Osteocyte (in vitro differentiated cells): Measurements from ENCODE around the gene RPA1. TPM values are rescaled to one million over a fixed set of nuclear protein-coding genes. Genes with fewer than 3 reads are reported as not detected.

Source experiments
- DNase-seq: peaks from one replicate; pipeline ENCODE4 v3.0.0; 2021; ENCODE audit warnings: mixed read lengths; ENCODE audit not compliant: unreplicated experiment; ENCODE audit errors: extremely low spot score
- H3K27ac Mint-ChIP-seq: one replicate; pipeline ENCODE4 v1.8.0; 2021; ENCODE audit warnings: mild to moderate bottlenecking, mixed read lengths; ENCODE audit not compliant: unreplicated experiment
- H3K27me3 Mint-ChIP-seq: one replicate; pipeline ENCODE4 v1.8.0; 2021; ENCODE audit warnings: mixed read lengths; ENCODE audit not compliant: unreplicated experiment
- H3K36me3 Mint-ChIP-seq: one replicate; pipeline ENCODE4 v1.8.0; 2021; ENCODE audit warnings: mixed read lengths; ENCODE audit not compliant: unreplicated experiment
- H3K4me1 Mint-ChIP-seq: one replicate; pipeline ENCODE4 v1.8.0; 2021; ENCODE audit warnings: mixed read lengths; ENCODE audit not compliant: unreplicated experiment
- H3K4me3 Mint-ChIP-seq: one replicate; pipeline ENCODE4 v1.8.0; 2021; ENCODE audit warnings: mild to moderate bottlenecking, moderate library complexity, mixed read lengths; ENCODE audit not compliant: unreplicated experiment
- H3K9me3 Mint-ChIP-seq: one replicate; pipeline ENCODE4 v1.8.0; 2021; ENCODE audit warnings: mixed read lengths; ENCODE audit not compliant: unreplicated experiment
- total RNA-seq: library from RNA; stranded (reverse); gene quantifications from 2 replicates; pipeline ENCODE4 v1.2.1, GENCODE V29; 2021
- TF ChIP-seq, protein P1 (sequence below): fragments of 200-600 bp; sonication (generic); IDR thresholded peaks from 2 replicates; pipeline ENCODE4 v1.5.0; 2021; ENCODE audit warnings: antibody characterized with exemption, mild to moderate bottlenecking, moderate library complexity

The RPA1 gene
- total RNA-seq, 1 donor from 2014 or later: 75.3 TPM

DNA sequence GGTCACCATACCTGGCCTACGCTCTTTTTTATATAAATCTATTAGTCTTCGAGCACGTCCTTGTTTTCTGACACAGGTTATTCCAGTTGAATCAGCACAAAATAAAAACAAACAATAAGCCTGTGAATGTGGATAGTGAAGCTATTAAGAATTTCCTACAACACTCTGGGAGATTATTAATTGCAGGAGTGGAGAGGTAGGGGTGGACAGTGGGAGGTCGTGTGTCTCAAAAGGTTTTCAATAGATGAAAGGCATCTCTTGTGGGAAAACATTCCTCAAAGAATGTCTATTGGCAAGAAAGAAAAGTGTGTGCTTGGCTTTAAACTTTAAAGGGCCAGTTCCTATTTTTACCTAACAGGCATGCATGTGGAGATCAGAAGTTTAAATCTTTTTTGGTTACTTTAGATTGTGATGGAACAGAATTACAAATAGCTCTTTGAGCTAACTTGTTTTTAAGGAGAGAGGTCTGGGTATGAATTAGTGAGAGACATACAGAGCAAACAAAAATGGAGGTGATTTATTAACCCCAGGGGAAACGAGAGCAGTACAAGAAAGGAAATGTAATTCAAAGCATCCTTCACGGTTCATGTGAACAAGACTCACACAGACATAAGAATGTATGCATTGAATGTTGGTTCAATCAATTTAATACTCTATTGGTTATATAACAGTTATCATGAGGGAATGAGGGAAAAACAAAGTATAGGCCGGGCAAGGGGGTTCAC is 9.1 kb upstream of the RPA1 start:
- H3K4me1 Mint-ChIP-seq: no peaks in the 10 kb centered on the region
- TF ChIP-seq, protein P1, sequence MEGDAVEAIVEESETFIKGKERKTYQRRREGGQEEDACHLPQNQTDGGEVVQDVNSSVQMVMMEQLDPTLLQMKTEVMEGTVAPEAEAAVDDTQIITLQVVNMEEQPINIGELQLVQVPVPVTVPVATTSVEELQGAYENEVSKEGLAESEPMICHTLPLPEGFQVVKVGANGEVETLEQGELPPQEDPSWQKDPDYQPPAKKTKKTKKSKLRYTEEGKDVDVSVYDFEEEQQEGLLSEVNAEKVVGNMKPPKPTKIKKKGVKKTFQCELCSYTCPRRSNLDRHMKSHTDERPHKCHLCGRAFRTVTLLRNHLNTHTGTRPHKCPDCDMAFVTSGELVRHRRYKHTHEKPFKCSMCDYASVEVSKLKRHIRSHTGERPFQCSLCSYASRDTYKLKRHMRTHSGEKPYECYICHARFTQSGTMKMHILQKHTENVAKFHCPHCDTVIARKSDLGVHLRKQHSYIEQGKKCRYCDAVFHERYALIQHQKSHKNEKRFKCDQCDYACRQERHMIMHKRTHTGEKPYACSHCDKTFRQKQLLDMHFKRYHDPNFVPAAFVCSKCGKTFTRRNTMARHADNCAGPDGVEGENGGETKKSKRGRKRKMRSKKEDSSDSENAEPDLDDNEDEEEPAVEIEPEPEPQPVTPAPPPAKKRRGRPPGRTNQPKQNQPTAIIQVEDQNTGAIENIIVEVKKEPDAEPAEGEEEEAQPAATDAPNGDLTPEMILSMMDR: no peak
- no peaks in the 10 kb centered on the region for H3K9me3 Mint-ChIP-seq
- no peak overlapping the region for H3K4me3 Mint-ChIP-seq
- no peaks in the 10 kb centered on the region for H3K27me3 Mint-ChIP-seq
- H3K27ac Mint-ChIP-seq: no peak overlapping the region
- H3K36me3 Mint-ChIP-seq: peaks cover 12% of the 10 kb centered on the region
- DNase-seq: no peak

DNA sequence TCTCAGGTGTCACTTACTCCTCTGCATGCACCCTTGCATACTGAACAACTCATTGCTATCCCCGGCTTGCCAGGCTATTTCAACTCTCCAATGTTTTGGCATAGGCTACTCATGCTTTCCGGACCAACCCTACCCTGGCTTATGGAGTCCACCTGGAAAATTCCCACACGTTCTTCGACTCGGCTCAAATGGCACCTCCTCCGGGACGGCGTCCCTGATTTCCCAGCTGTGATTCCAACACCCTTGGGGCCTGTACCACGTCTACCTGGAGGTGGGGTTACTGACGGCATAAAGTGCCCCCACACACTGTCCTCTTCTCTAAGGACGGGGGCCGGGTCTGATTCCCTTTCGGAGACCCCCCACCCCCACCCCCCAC is 601 bp upstream of the RPA1 start:
- H3K9me3 Mint-ChIP-seq: no peaks in the 10 kb centered on the region
- TF ChIP-seq, protein P1: no peak
- H3K4me3 Mint-ChIP-seq: peak overlapping the region; percentile 91
- H3K4me1 Mint-ChIP-seq: peaks cover 27% of the 10 kb centered on the region
- peak overlapping the region; percentile 42 for H3K27ac Mint-ChIP-seq
- no peaks in the 10 kb centered on the region for H3K27me3 Mint-ChIP-seq
- peaks cover 11% of the 10 kb centered on the region for H3K36me3 Mint-ChIP-seq
- DNase-seq: no peak

DNA sequence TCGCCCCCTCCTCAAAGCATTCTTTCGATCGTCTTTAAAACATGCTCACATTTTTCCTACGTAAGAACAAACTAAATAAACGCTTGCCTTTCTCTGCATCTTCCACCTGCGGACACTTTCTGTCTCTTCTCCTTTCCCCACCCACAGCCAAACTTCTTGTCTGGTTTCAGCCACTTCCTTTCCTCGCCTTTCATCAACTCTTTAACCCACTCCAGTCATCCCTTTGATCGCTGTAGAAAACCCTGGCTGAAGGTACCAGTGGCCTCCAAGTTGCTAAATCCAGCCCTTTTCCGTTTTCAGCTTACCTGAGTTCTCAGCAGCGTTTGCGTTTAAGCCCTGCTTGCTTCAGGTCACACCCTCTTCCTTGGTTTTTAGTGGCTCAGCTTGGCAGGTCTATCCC is 483 bp downstream of the RPA1 start:
- no peaks in the 10 kb centered on the region for H3K27me3 Mint-ChIP-seq
- no peak for DNase-seq
- TF ChIP-seq, protein P1: no peak
- peaks cover 27% of the 10 kb centered on the region for H3K4me1 Mint-ChIP-seq
- H3K27ac Mint-ChIP-seq: peak overlapping the region; percentile 82
- H3K4me3 Mint-ChIP-seq: peak overlapping the region; percentile 91
- no peaks in the 10 kb centered on the region for H3K9me3 Mint-ChIP-seq
- H3K36me3 Mint-ChIP-seq: peaks cover 7% of the 10 kb centered on the region

DNA sequence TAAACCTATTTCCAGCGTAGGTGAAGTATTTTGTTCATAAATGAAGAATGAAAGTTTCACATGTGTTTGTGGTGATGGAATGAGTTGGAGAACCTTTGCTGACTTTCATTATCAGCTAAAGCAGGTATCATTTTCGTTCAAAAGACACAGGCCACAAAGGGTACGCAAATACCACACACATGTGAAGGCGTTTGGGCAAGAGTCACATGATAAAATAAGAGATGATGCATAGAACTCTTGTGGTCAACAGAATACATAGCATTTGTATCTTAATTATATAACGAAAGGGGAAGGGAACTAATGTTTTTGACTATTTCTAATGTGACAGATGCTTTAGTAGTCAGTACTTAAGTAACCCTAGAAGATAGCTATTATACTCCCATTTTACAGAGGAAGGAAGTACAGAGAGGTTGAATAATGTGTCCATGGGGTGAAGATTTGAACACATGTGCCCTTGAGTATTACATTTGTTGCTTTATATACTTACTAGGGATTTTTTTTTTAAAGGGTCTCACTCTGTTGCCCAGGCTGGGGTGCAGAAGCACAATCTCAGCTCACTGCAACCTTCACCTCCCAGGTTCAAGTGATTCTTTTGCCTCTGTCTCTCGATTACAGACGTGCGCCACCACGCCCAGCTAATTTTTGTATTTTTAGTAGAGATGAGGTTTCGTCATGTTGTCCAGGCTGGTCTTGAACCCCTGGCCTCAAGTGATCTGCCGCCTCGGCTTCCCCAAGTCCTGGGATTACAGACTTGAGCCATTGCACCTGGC is 4.8 kb downstream of the RPA1 start:
- Mint-ChIP-seq H3K36me3 (no peaks in the 10 kb centered on the region), H3K4me1 (peaks cover 16% of the 10 kb centered on the region), H3K4me3 (no peak overlapping the region), H3K27ac (no peak overlapping the region), H3K27me3 (no peaks in the 10 kb centered on the region), H3K9me3 (no peaks in the 10 kb centered on the region)
- TF ChIP-seq, protein P1: no peak
- no peak for DNase-seq

DNA sequence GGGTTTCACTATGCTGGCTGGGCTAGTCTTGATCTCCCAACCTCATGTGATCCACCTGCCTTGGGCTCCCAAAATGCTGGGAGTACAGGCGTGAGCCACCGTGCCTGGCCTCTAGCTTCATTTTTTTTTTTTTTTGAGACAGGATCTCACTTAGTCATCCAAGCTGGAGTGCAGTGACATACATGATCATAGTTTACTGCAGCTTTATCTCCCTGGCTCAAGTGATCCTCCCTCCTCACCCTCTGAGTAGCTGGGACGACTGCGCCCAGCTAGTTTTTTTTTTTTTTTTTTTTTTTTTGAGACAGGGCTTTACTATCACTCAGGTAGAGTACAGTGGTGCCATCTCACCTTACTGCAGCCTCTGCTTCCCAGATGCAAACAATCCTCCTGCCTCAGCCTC is 9.7 kb downstream of the RPA1 start:
- H3K4me3 Mint-ChIP-seq: no peak overlapping the region
- no peaks in the 10 kb centered on the region for H3K27me3 Mint-ChIP-seq
- no peaks in the 10 kb centered on the region for H3K4me1 Mint-ChIP-seq
- H3K27ac Mint-ChIP-seq: no peak overlapping the region
- no peaks in the 10 kb centered on the region for H3K9me3 Mint-ChIP-seq
- peaks cover 13% of the 10 kb centered on the region for H3K36me3 Mint-ChIP-seq
- TF ChIP-seq, protein P1: no peak
- no peak for DNase-seq
